GM23248 (cell line): ENCODE data around the gene HOXA2.

ENCODE experiments used
- EZH2 ChIP-seq: fragments of 200-600 bp; sonication (generic); IDR thresholded peaks from 2 replicates; pipeline ENCODE4 v1.6.1; 2018; ENCODE audit warnings: antibody characterized with exemption, mild to moderate bottlenecking; ENCODE audit not compliant: insufficient read depth, poor library complexity, severe bottlenecking
- EZH2phosphoT487 ChIP-seq: fragments of 200-600 bp; sonication (generic); IDR thresholded peaks from 2 replicates; pipeline ENCODE4 v1.6.1; 2018; ENCODE audit warnings: antibody characterized with exemption, moderate library complexity, mild to moderate bottlenecking, low read depth; ENCODE audit not compliant: insufficient read depth

- TF ChIP-seq EZH2phosphoT487: no peak
- TF ChIP-seq EZH2: no peak
Observed at GRCh38 chr7:27131390-27131819, 28.9 kb upstream of the HOXA2 start.
